ENCODE results near the gene TUBA3D.
"Not testable (repeated sequence)": the region's sequence is repeated elsewhere in the genome, so short reads cannot be mapped to it uniquely, and the experiment has no call there.

- TF ChIP-seq CTCF (IDR thresholded peaks at IDR 0.05; ENCODE audit: poor library complexity); EZH2 (IDR thresholded peaks at IDR 0.05; ENCODE audit: borderline replicate concordance); EZH2phosphoT487 (IDR thresholded peaks at IDR 0.05; ENCODE audit: low read depth, severe bottlenecking, unreplicated experiment): not testable (repeated sequence)
Observed at GRCh38 chr2:131529864-131530445, 54.0 kb downstream of the TUBA3D start.
